Body of pancreas (tissue), 4 donors: ENCODE results near the gene EPHB2.

ENCODE experiments used
- CTCF ChIP-seq, 7 experiments: fragments of 450-650 bp in 4 of 7; fragments of 200-600 bp in 3 of 7; sonication (generic) in 3 of 7; IDR thresholded peaks; one replicate each; pipeline ENCODE4 v1.5.1; 2016 to 2019; ENCODE audit warnings: antibody characterized with exemption in 7 of 7
- POLR2A ChIP-seq, 3 donors: fragments of 450-650 bp; IDR thresholded peaks; one replicate each; pipeline ENCODE4 v1.6.1; 2016; ENCODE audit warnings: antibody characterized with exemption in 3 of 3, mild to moderate bottlenecking in 2 of 3

GRCh38 chr1:22745669-22746585, 35.3 kb downstream of the EPHB2 start:
- TF ChIP-seq POLR2A (IDR thresholded peaks at IDR 0.05): no peak
- TF ChIP-seq CTCF (IDR thresholded peaks at IDR 0.05): no peak
